A673 (cell line): ENCODE data around the gene DCHS1. TPM values are rescaled to one million over a fixed set of nuclear protein-coding genes. Genes with fewer than 3 reads are reported as not detected.

ENCODE experiments used
- BruUV-seq: library from RNA; stranded (reverse); fragments of 400-500 nt; replicated peaks from 2 replicates; lab custom pipeline; 2021; lab: Mats Ljungman, UMichigan
- CTCF ChIA-PET: fragments of 300-600 bp; sonication (Branson Sonifier 250); formaldehyde crosslinking; loops from one replicate; lab custom pipeline; 2022; ENCODE audit warnings: antibody characterized with exemption; lab: Charles Lee
- POLR2A ChIA-PET: fragments of 300-600 bp; sonication (Branson Sonifier 250); formaldehyde crosslinking; loops from one replicate; lab custom pipeline; 2022; ENCODE audit warnings: antibody characterized with exemption; ENCODE audit not compliant: low non-redundant PET; lab: Charles Lee
- DNase-seq: peaks from one replicate; pipeline ENCODE4 v3.0.0-alpha.2; 2015; ENCODE audit warnings: low spot score
- H3K27ac ChIP-seq: fragments of 200-600 bp; sonication (generic); 2 replicates; pipeline ENCODE4 v1.5.1; 2016; ENCODE audit warnings: mixed run types, low read depth, mild to moderate bottlenecking, mixed read lengths, antibody characterized with exemption, low read length; ENCODE audit not compliant: poor library complexity, severe bottlenecking
- H3K27me3 ChIP-seq: fragments of 200-600 bp; sonication (generic); replicated peaks from 2 replicates; pipeline ENCODE4 v1.6.1; 2017; ENCODE audit warnings: mixed run types, low read depth, mild to moderate bottlenecking, mixed read lengths, antibody characterized with exemption, low read length; ENCODE audit not compliant: insufficient read depth, poor library complexity
- H3K36me3 ChIP-seq: fragments of 200-600 bp; sonication (generic); 2 replicates; pipeline ENCODE4 v1.6.1; 2016; ENCODE audit warnings: mixed run types, mild to moderate bottlenecking, mixed read lengths, antibody characterized with exemption, low read length; ENCODE audit not compliant: insufficient read depth, poor library complexity, severe bottlenecking
- H3K4me1 ChIP-seq: fragments of 200-600 bp; sonication (generic); 2 replicates; pipeline ENCODE4 v1.6.1; 2017; ENCODE audit warnings: mixed run types, mild to moderate bottlenecking, mixed read lengths, antibody characterized with exemption, low read length; ENCODE audit not compliant: insufficient read depth, poor library complexity, severe bottlenecking
- H3K4me3 ChIP-seq: fragments of 200-600 bp; sonication (generic); 2 replicates; pipeline ENCODE4 v1.5.1; 2016; ENCODE audit warnings: low read depth, mixed run types, mild to moderate bottlenecking, mixed read lengths, low read length; ENCODE audit not compliant: poor library complexity, severe bottlenecking
- H3K9me3 ChIP-seq: fragments of 200-600 bp; sonication (generic); 2 replicates; pipeline ENCODE4 v1.6.1; 2016; ENCODE audit warnings: mixed run types, low read depth, mild to moderate bottlenecking, mixed read lengths, antibody characterized with exemption, low read length; ENCODE audit not compliant: poor library complexity, severe bottlenecking
- EZH2 ChIP-seq: fragments of 200-600 bp; sonication (generic); IDR thresholded peaks from 2 replicates; pipeline ENCODE4 v1.6.1; 2017; ENCODE audit warnings: borderline replicate concordance, low read depth, mild to moderate bottlenecking, mixed read lengths, antibody characterized with exemption, low read length; ENCODE audit not compliant: poor library complexity, severe bottlenecking
- intact Hi-C: fragments of 100-400 bp; cut with micrococcal nuclease; formaldehyde crosslinking; loops from one replicate; pipeline ENCODE4 v1.10.0; 2022; ENCODE audit not compliant: unreplicated experiment
- total RNA-seq: library from RNA; stranded (reverse); gene quantifications from 2 replicates; pipeline ENCODE4 v1.2.3, GENCODE V29; 2021
- TF ChIP-seq, protein P1 (sequence below): fragments of 300-800, 200-600 bp; sonication (generic); conservative IDR thresholded peaks from 2 replicates; pipeline ENCODE4 v1.5.1; 2017; ENCODE audit warnings: low read depth, mild to moderate bottlenecking, antibody characterized with exemption, low read length, moderate library complexity, mixed read lengths

Gene DCHS1
- total RNA-seq, 1 experiment from 2014 or later, result 17.6 TPM

- Histone ChIP-seq H3K27ac (no peak overlapping the region), H3K4me3 (no peak overlapping the region), H3K27me3 (no peaks in the 10 kb centered on the region), H3K9me3 (no peaks in the 10 kb centered on the region), H3K36me3 (no peaks in the 10 kb centered on the region), H3K4me1 (no peaks in the 10 kb centered on the region)
- POLR2A ChIA-PET, result no interaction called here
- intact Hi-C loops, result no loop called here
- BruUV-seq, result no TSS peak
- no peak for DNase-seq
- TF ChIP-seq, protein P1, sequence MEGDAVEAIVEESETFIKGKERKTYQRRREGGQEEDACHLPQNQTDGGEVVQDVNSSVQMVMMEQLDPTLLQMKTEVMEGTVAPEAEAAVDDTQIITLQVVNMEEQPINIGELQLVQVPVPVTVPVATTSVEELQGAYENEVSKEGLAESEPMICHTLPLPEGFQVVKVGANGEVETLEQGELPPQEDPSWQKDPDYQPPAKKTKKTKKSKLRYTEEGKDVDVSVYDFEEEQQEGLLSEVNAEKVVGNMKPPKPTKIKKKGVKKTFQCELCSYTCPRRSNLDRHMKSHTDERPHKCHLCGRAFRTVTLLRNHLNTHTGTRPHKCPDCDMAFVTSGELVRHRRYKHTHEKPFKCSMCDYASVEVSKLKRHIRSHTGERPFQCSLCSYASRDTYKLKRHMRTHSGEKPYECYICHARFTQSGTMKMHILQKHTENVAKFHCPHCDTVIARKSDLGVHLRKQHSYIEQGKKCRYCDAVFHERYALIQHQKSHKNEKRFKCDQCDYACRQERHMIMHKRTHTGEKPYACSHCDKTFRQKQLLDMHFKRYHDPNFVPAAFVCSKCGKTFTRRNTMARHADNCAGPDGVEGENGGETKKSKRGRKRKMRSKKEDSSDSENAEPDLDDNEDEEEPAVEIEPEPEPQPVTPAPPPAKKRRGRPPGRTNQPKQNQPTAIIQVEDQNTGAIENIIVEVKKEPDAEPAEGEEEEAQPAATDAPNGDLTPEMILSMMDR, result no peak
- no peak for TF ChIP-seq EZH2
- CTCF ChIA-PET, result interaction anchor here (0.6 kb wide), 1 partner anchor 1370 kb away, joined by 14 read pairs; no protein-coding TSS in a partner anchor
Observed at GRCh38 chr11:6632116-6633073, 23.2 kb downstream of the DCHS1 start.

GRCh38 chr11:6631361-6631890 lies 24.2 kb downstream of the DCHS1 start:
- Histone ChIP-seq H3K4me3 (no peak overlapping the region), H3K9me3 (no peaks in the 10 kb centered on the region), H3K4me1 (no peaks in the 10 kb centered on the region), H3K27me3 (no peaks in the 10 kb centered on the region), H3K36me3 (no peaks in the 10 kb centered on the region), H3K27ac (no peak overlapping the region)
- POLR2A ChIA-PET, result no interaction called here
- intact Hi-C loops, result no loop called here
- CTCF ChIA-PET, result interaction anchor here (0.6 kb wide), 1 partner anchor 13 kb away, joined by 3 read pairs; no protein-coding TSS in a partner anchor
- BruUV-seq, result no TSS peak
- TF ChIP-seq, protein P1, result no peak
- TF ChIP-seq EZH2, result no peak
- no peak for DNase-seq

DNA sequence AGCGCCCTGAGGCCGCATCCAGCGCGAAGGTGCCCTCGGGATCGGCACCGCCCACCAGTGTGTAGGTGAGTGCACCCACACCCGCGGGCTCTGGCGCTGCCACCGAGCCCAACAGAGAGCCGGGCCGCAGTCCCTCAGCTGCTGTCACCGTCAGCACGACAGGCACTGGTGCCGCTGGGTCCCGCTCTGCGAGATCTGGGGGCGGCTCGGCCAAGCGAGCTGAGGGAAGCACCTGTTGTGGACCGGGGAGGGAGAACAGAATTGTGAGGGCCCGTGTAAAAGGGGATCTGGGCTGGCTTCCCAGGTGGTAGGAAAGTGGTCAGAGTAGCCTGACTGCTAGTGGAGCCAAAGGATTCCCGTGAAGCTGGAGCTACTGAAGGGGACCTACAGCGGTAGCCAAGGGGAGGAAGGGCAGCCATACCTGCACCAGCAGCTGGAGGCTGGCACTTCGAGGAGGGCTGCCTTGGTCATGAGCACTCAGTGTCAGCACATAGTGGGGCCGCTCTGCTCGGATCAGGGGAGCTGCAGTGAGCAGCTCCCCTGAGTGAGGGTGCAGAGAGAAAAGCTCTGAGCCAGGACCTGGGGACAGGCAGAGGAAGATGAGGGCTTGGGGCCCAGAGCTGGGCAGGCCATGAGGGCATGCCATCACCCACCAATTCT lies 24.8 kb downstream of the DCHS1 start:
- H3K4me1 ChIP-seq, result no peaks in the 10 kb centered on the region
- no peak overlapping the region for H3K4me3 ChIP-seq
- ChIA-PET POLR2A (no interaction called here), CTCF (interaction anchor here (0.6 kb wide), 1 partner anchor 14 kb away, joined by 3 read pairs; no protein-coding TSS in a partner anchor)
- H3K36me3 ChIP-seq, result no peaks in the 10 kb centered on the region
- DNase-seq, result no peak
- no TSS peak for BruUV-seq
- no peak overlapping the region for H3K27ac ChIP-seq
- H3K27me3 ChIP-seq, result no peaks in the 10 kb centered on the region
- no peaks in the 10 kb centered on the region for H3K9me3 ChIP-seq
- intact Hi-C loops, result no loop called here
- no peak for TF ChIP-seq EZH2
- TF ChIP-seq, protein P1, result no peak
